H9 (cell line): ENCODE measurements around the gene PREX1. TPM values are rescaled to one million over a fixed set of nuclear protein-coding genes. Genes with fewer than 3 reads are reported as not detected.

Experiments
- DNase-seq: peaks from one replicate; pipeline ENCODE4 v3.0.0-alpha.2; 2017
- H2AFZ ChIP-seq: one replicate; pipeline ENCODE4 v1.6.1; 2013; ENCODE audit warnings: mild to moderate bottlenecking, low read length, control low read depth, moderate library complexity
- H2AK5ac ChIP-seq: 2 replicates; pipeline ENCODE4 v1.6.1; 2013; ENCODE audit warnings: low read length, control low read depth, mixed read lengths; ENCODE audit not compliant: insufficient read length
- H2BK120ac ChIP-seq: one replicate; pipeline ENCODE4 v1.6.1; 2013; ENCODE audit warnings: low read depth, mild to moderate bottlenecking, low read length, control low read depth, inconsistent platforms; ENCODE audit not compliant: poor library complexity, severe bottlenecking
- H2BK12ac ChIP-seq: 2 replicates; pipeline ENCODE4 v1.6.1; 2013; ENCODE audit warnings: low read length, control low read depth, mixed read lengths, low read depth; ENCODE audit not compliant: insufficient read length
- H2BK15ac ChIP-seq: 2 replicates; pipeline ENCODE4 v1.6.1; 2013; ENCODE audit warnings: low read depth, low read length, control low read depth
- H2BK20ac ChIP-seq: one replicate; pipeline ENCODE4 v1.6.1; 2013; ENCODE audit warnings: low read depth, mild to moderate bottlenecking, low read length, control low read depth, inconsistent platforms; ENCODE audit not compliant: poor library complexity, severe bottlenecking
- H2BK5ac ChIP-seq: 2 replicates; pipeline ENCODE4 v1.6.1; 2013; ENCODE audit warnings: low read length, control low read depth, mixed read lengths; ENCODE audit not compliant: insufficient read length
- H3K14ac ChIP-seq: 2 replicates; pipeline ENCODE4 v1.6.1; 2013; ENCODE audit warnings: low read length, control low read depth; ENCODE audit not compliant: insufficient read depth
- H3K18ac ChIP-seq: 2 replicates; pipeline ENCODE4 v1.6.1; 2013; ENCODE audit warnings: low read depth, mild to moderate bottlenecking, mixed read lengths, low read length, control low read depth; ENCODE audit not compliant: insufficient read length
- H3K23ac ChIP-seq: 2 replicates; pipeline ENCODE4 v1.6.1; 2013; ENCODE audit warnings: low read length, control low read depth, mixed read lengths, low read depth; ENCODE audit not compliant: insufficient read length
- H3K23me2 ChIP-seq: 2 replicates; pipeline ENCODE4 v1.6.1; 2013; ENCODE audit warnings: low read depth, mild to moderate bottlenecking, mixed read lengths, low read length, control low read depth; ENCODE audit not compliant: insufficient read length, poor library complexity, severe bottlenecking
- H3K27ac ChIP-seq: 2 replicates; pipeline ENCODE4 v1.5.1; 2013; ENCODE audit warnings: low read length, control low read depth, mixed read lengths, low read depth; ENCODE audit not compliant: insufficient read length
- H3K27me3 ChIP-seq: 2 replicates; pipeline ENCODE4 v1.6.1; 2013; ENCODE audit warnings: low read length, control low read depth, inconsistent platforms; ENCODE audit not compliant: insufficient read depth
- H3K4ac ChIP-seq: 2 replicates; pipeline ENCODE4 v1.6.1; 2013; ENCODE audit warnings: low read depth, mild to moderate bottlenecking, control low read depth, inconsistent platforms, low read length, moderate library complexity
- H3K4me1 ChIP-seq: 2 replicates; pipeline ENCODE4 v1.6.1; 2013; ENCODE audit warnings: low read length, control low read depth, inconsistent platforms; ENCODE audit not compliant: insufficient read depth
- H3K4me2 ChIP-seq: 2 replicates; pipeline ENCODE4 v1.6.1; 2013; ENCODE audit warnings: low read length, control low read depth, mixed read lengths; ENCODE audit not compliant: insufficient read length, insufficient read depth
- H3K56ac ChIP-seq: 2 replicates; pipeline ENCODE4 v1.6.1; 2013; ENCODE audit warnings: low read depth, mild to moderate bottlenecking, mixed read lengths, low read length, control low read depth; ENCODE audit not compliant: insufficient read length
- H3K79me1 ChIP-seq: 2 replicates; pipeline ENCODE4 v1.6.1; 2013; ENCODE audit warnings: low read depth, mild to moderate bottlenecking, moderate library complexity, low read length, control low read depth, inconsistent platforms; ENCODE audit not compliant: insufficient read depth, poor library complexity, severe bottlenecking
- H3K79me2 ChIP-seq: 2 replicates; pipeline ENCODE4 v1.6.1; 2013; ENCODE audit warnings: low read length, control low read depth, inconsistent platforms; ENCODE audit not compliant: insufficient read depth
- H3K9ac ChIP-seq: 2 replicates; pipeline ENCODE4 v1.6.1; 2013; ENCODE audit warnings: low read length, control low read depth, mixed read lengths; ENCODE audit not compliant: insufficient read length; ENCODE audit errors: extremely low read depth
- H3K9me3 ChIP-seq: one replicate; pipeline ENCODE4 v1.6.1; 2013; ENCODE audit warnings: low read depth, low read length, inconsistent platforms; ENCODE audit not compliant: control insufficient read depth
- H3T11ph ChIP-seq: one replicate; pipeline ENCODE4 v1.6.1; 2013; ENCODE audit warnings: mild to moderate bottlenecking, low read length, control low read depth, inconsistent platforms
- H4K20me1 ChIP-seq: one replicate; pipeline ENCODE4 v1.6.1; 2013; ENCODE audit not compliant: control insufficient read depth, insufficient read length, insufficient read depth
- H4K5ac ChIP-seq: 2 replicates; pipeline ENCODE4 v1.6.1; 2013; ENCODE audit warnings: low read depth, mild to moderate bottlenecking, mixed read lengths, low read length, control low read depth; ENCODE audit not compliant: insufficient read length
- H4K8ac ChIP-seq: replicated peaks from 2 replicates; pipeline ENCODE4 v1.6.1; 2013; ENCODE audit warnings: low read length, control low read depth, mixed read lengths, low read depth; ENCODE audit not compliant: insufficient read length
- H4K91ac ChIP-seq: 2 replicates; pipeline ENCODE4 v1.6.1; 2013; ENCODE audit warnings: low read depth, mild to moderate bottlenecking, moderate library complexity, mixed read lengths, low read length, control low read depth; ENCODE audit not compliant: insufficient read length
- H3K27ac Mint-ChIP-seq, 3 experiments: 2 replicates in 2 of 3; 3 replicates in 1 of 3; pipeline ENCODE4 v1.8.0; 2020 to 2021; ENCODE audit warnings: mixed read lengths in 3 of 3, mild to moderate bottlenecking in 1 of 3, moderate library complexity in 1 of 3
- H3K27me3 Mint-ChIP-seq: 2 replicates; pipeline ENCODE4 v1.8.0; 2021; ENCODE audit warnings: low read depth, mild to moderate bottlenecking, moderate library complexity, mixed read lengths
- H3K36me3 Mint-ChIP-seq, 3 experiments: 2 replicates in 2 of 3; 3 replicates in 1 of 3; pipeline ENCODE4 v1.8.0; 2020 to 2021; ENCODE audit warnings: low read depth in 3 of 3, mixed read lengths in 3 of 3; ENCODE audit not compliant: insufficient read depth in 1 of 3
- H3K4me1 Mint-ChIP-seq, 2 experiments: 2 replicates each; pipeline ENCODE4 v1.8.0; 2020; ENCODE audit warnings: mixed read lengths in 2 of 2
- H3K4me3 Mint-ChIP-seq, 2 experiments: 2 replicates in 1 of 2; 3 replicates in 1 of 2; pipeline ENCODE4 v1.8.0; 2020 to 2021; ENCODE audit warnings: mild to moderate bottlenecking in 2 of 2, mixed read lengths in 2 of 2, moderate library complexity in 1 of 2
- H3K9me3 Mint-ChIP-seq, 2 experiments: 2 replicates in 1 of 2; 3 replicates in 1 of 2; pipeline ENCODE4 v1.8.0; 2020; ENCODE audit warnings: mild to moderate bottlenecking in 2 of 2, mixed read lengths in 2 of 2, moderate library complexity in 1 of 2
- WGBS: extraction: QIAGEN DNeasy Blood & Tissue Kit; methylation state at CpG from one replicate; pipeline ENCODE4 v1.1.7; 2013; ENCODE audit warnings: missing lambda C conversion rate, low lambda C conversion rate, mixed read lengths; ENCODE audit not compliant: insufficient read length; ENCODE audit errors: extremely low coverage; 5-methylcytosine and 5-hydroxymethylcytosine counted together
- total RNA-seq: library from RNA; stranded (reverse); gene quantifications from 2 replicates; pipeline ENCODE4 v1.2.1, GENCODE V29; 2021
- TF ChIP-seq, protein P1 (sequence below): fragments of 200-600 bp; sonication (generic); conservative IDR thresholded peaks from 3 replicates; pipeline ENCODE4 v1.8.0; 2021; ENCODE audit warnings: antibody characterized with exemption, mild to moderate bottlenecking

Gene PREX1
- total RNA-seq, 1 experiment from 2014 or later: 6.6 TPM

DNA sequence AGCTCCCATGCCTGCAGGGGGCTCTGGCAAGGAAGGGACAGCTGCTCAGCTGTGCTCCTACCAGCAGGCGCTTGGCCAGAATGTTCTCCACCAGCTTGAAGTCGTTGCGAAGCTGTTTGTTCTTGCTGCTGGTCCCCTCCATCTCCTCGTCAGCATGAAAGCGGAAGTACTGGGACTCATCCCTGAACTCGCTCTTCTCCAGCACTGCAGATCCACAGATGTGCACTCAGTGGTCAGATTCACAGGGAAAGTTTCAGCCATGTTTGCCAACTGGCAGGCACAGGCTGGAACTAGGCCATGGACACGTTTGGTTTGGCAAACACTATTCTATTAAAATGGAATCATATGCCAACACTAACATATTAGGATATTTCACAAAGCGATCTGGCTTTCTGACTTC lies 167.9 kb downstream of the PREX1 start:
- Mint-ChIP-seq H3K36me3 (peaks cover 0 to 10% (median 8%) of the 10 kb centered on the region in 3 experiments; a peak in 5 of 7 replicates), H3K27me3 (no peaks in the 10 kb centered on the region; the same call in 1 of the 2 replicates), H3K27ac (no peak overlapping the region), H3K9me3 (peaks cover 4 to 7% of the 10 kb centered on the region in 2 experiments; a peak in 3 of 5 replicates), H3K4me1 (peaks cover 4% of the 10 kb centered on the region in 2 experiments; a peak in 2 of 4 replicates), H3K4me3 (no peak overlapping the region)
- no peak overlapping the region for H4K91ac ChIP-seq
- H3K23ac ChIP-seq: no peak overlapping the region
- H4K5ac ChIP-seq: no peak overlapping the region
- H3K9me3 ChIP-seq: no peaks in the 10 kb centered on the region
- DNase-seq: no peak
- H2AFZ ChIP-seq: no peak overlapping the region
- H4K20me1 ChIP-seq: no peaks in the 10 kb centered on the region
- no peak overlapping the region for H3K18ac ChIP-seq
- no peak overlapping the region for H2BK15ac ChIP-seq
- H3K27ac ChIP-seq: no peak overlapping the region
- H3K4me2 ChIP-seq: no peak overlapping the region
- H3T11ph ChIP-seq: no peak overlapping the region
- H3K79me1 ChIP-seq: no peaks in the 10 kb centered on the region
- H3K4me1 ChIP-seq: no peaks in the 10 kb centered on the region
- no peak overlapping the region for H3K4ac ChIP-seq
- H3K9ac ChIP-seq: no peak overlapping the region
- H2AK5ac ChIP-seq: no peak overlapping the region
- no CpG with 5 or more reads among the region's 8 CpGs for WGBS
- no peak overlapping the region for H2BK5ac ChIP-seq
- no peak overlapping the region for H3K14ac ChIP-seq
- no peak overlapping the region for H3K56ac ChIP-seq
- no peaks in the 10 kb centered on the region for H3K23me2 ChIP-seq
- H2BK12ac ChIP-seq: no peak overlapping the region
- H2BK20ac ChIP-seq: no peak overlapping the region
- TF ChIP-seq, protein P1, sequence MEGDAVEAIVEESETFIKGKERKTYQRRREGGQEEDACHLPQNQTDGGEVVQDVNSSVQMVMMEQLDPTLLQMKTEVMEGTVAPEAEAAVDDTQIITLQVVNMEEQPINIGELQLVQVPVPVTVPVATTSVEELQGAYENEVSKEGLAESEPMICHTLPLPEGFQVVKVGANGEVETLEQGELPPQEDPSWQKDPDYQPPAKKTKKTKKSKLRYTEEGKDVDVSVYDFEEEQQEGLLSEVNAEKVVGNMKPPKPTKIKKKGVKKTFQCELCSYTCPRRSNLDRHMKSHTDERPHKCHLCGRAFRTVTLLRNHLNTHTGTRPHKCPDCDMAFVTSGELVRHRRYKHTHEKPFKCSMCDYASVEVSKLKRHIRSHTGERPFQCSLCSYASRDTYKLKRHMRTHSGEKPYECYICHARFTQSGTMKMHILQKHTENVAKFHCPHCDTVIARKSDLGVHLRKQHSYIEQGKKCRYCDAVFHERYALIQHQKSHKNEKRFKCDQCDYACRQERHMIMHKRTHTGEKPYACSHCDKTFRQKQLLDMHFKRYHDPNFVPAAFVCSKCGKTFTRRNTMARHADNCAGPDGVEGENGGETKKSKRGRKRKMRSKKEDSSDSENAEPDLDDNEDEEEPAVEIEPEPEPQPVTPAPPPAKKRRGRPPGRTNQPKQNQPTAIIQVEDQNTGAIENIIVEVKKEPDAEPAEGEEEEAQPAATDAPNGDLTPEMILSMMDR: no peak
- no peaks in the 10 kb centered on the region for H3K79me2 ChIP-seq
- no peak overlapping the region for H4K8ac ChIP-seq
- no peak overlapping the region for H2BK120ac ChIP-seq
- no peaks in the 10 kb centered on the region for H3K27me3 ChIP-seq
